Skeletal muscle cell (primary cell): ENCODE data around the gene MALRD1.

Source experiments
- DNase-seq: peaks from one replicate; pipeline ENCODE4 v3.0.0-alpha.2; 2010; ENCODE audit warnings: low read depth
- H3K4me3 ChIP-seq: 2 replicates; pipeline ENCODE4 v1.5.1; 2011; ENCODE audit warnings: low read depth, mild to moderate bottlenecking, control low read depth, low read length, moderate library complexity

The MALRD1 gene

GRCh38 chr10:19658131-19658530 lies 609.5 kb downstream of the MALRD1 start:
- no peak for DNase-seq
- no peak overlapping the region for H3K4me3 ChIP-seq

DNA sequence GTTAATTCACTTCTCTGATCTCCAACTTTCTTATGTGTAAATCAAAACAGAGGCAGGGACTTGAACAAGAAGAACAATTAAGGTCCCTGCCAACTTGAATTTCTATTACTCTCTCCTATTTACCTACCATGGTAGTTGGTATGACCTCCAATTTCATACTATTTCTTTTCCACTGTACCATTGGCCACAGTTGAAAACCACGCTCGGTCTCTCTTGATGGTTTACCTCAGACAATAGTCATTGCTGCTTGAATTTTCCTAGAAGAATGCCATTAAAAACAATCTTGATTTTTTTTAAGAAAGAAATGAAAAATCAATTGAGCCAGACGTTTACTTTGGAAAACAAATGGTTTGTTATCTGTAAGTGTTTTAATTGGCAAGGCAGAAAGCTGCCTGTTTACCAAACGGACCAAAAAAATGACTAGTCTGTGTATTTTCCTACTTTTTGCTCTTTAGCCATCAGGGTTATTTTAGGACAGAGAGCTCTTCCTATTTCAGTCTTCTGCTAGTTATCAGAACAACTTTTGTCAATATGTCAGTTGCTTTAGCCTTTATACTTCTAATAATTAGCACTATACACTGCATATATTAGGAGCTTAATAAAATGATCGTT lies 610.1 kb downstream of the MALRD1 start:
- no peak for DNase-seq
- H3K4me3 ChIP-seq = no peak overlapping the region

DNA sequence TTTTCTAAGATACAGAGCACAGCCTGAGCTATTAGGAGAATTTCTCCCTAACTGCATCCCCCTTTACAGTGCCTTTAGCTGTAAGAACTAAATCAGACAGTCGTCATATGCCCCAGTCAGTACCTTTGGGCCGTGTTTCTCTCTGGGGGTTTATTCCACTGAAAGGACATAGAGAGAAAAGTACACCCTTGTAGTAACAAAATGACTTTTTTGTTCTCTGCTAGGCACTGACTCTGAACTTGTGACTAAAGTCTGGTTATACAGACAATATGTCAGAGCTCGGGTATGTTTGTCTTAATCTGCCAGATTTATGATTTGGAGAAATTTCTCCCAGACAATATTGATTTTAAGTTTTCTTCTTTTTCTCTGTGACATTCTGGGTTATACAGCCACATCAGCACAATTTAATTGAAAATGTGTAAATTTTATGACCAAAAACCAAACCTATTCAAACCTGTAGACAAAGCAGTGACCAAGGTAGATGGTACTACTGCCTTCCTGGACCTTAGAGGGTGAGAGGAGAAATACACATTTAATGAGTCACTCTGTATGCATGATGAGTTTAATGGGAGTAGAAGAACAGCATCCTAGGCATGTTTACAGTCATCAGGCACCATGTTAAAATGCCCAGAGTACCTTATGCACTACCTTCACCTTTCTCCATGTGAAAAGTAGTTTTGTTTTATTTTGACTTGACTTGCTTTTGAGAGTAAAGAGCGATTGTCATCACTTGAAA lies 611.5 kb downstream of the MALRD1 start:
- no peak for DNase-seq
- no peak overlapping the region for H3K4me3 ChIP-seq

- DNase-seq = no peak
- no peak overlapping the region for H3K4me3 ChIP-seq
These were observed 614.7 kb downstream of the MALRD1 start for GRCh38 chr10:19663344-19663743.

- DNase-seq = no peak
- H3K4me3 ChIP-seq = no peak overlapping the region
These were observed 619.5 kb downstream of the MALRD1 start for GRCh38 chr10:19668116-19668515.

DNA sequence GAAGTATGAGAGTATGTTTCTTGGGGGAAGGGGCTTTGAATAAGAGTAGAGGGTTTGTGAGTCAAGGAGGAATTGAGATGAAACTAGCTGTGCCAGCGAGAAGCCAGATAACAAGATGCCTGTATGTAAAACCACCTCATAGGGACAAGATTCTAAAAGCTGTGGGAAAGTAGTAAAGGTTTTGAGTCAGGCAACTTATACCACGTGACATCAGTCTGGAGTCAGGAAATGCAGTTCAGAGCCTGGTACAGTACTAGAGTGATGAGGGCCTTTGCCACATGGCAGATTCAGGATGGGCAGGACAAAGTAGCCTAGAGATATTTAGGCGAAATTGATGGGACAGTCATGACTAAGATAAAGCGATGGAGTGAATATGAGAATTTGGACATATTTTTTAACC lies 627.5 kb downstream of the MALRD1 start:
- no peak for DNase-seq
- H3K4me3 ChIP-seq = no peak overlapping the region

DNA sequence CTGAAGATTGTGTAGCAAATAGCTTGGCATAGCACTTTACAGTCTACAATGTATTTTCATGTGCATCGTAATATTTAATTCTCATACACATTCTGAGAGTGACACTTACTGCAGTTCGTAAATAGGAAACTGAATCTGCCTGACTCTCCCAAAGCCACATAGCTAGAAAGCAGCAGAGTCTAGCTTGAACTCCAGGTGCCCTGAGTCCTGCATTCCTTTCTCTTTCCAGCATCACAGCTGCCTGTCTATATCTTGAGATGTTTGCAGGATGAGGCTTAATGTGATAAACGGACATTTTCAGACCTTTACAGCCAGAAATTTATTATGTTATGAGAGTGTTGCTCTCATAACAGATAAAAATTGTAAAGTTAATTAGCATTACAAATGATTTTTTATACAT lies 634.8 kb downstream of the MALRD1 start:
- DNase-seq = no peak
- H3K4me3 ChIP-seq = no peak overlapping the region

DNA sequence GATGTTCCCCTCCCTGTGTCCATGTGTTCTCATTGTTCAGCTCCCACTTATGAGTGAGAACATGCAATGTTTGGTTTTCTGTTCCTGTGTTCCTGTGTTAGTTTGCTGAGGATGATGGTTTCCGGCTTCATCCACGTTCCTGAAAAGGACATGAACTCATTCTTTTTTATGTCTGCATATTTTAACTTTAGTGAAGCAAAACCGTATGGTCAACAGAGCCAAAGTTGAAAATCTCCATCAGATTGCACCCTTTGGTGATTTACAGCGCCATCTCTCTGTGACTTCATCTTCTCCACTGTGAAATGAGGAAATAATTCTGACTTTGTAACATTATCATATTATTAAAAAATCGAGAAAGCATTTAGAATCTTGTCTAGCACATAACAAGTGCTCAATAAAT lies 635.4 kb downstream of the MALRD1 start:
- no peak for DNase-seq
- H3K4me3 ChIP-seq = no peak overlapping the region

DNA sequence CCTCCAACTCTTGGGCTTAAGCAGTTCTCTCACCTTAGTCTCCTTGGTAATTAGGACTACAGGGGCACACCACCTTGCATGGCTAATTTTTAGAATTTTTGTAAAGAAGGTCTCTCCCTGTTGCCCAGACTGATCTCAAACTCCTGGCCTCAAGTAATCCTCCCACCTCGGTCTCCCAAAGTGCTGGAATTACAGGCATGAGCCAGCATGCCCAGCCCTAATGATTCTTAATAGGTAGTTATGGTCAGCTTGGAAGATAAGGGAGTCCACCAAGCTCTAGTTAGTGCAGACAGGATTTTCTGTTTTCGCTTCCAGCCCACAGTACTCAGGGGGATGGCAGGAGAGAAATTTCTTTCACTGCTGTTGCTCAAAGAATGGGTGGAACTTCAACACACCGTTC lies 639.7 kb downstream of the MALRD1 start:
- H3K4me3 ChIP-seq = no peak overlapping the region
- no peak for DNase-seq

DNA sequence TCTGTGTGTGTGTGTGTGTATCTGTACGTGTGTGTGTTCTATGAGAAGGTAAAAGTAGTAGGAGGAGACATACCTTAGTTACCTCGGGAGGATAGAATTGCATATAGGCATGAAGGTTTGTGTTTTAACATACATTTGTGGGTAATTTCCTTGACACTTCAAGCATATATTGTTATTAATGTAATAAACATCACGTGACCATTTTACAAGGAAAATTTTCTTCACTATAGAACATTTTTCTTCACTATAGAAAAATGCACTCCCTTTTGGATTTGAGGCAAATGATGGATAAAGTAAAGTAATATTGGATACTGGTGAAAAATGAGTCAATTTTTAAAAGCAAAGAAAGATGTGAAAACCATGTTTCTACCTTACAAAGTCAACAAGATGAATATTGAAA lies 640.6 kb downstream of the MALRD1 start:
- H3K4me3 ChIP-seq = no peak overlapping the region
- no peak for DNase-seq

DNA sequence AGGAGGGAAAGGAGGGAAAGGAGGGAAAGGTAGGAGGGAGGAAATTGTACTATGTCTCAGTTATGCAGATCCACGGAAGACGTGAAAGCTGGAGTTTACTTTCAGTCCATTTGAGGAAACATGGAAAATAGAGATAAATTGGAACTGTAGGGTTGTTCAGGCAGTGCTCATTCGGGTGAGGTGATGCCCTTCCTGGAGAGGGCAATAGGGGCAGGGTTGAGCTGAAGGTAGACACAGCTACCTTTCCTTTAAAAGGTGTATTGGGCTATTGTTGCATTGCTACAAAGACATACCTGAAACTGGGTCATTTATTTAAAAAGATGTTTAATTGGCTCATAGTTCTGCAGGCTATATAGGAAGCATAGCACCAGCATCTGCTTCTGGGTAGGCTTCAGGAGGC lies 650.7 kb downstream of the MALRD1 start:
- DNase-seq = no peak
- H3K4me3 ChIP-seq = no peak overlapping the region

DNA sequence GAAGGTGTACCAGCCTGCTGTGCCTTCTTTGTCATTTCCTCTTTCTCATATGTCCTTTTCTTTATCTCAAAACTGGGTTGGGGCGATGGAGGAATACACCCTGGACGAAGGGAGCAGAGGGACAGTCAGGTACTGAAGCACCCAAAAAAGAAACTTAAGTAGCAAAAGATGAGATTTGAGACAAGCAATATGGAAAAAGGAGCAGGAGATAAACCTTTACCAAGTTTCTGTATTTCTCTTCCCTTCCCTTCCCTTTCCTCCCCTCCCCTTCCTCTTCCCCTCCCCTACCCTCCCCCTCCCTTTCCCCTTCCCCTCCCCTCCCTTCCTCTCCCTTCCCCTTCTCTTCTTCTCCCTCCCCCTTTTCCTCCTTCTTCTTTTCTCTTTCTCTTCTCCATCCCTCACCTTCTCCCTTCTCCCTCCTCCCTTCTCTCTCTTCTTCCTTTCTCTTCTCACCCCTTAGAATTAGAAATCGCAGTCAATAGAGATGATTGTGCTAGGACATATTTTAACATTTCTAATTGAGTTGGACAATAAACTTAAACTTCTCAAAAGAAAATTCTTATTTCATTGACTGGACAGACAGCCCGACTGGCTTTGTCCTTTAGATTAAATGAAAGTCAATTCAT lies 652.9 kb downstream of the MALRD1 start:
- DNase-seq = no peak
- H3K4me3 ChIP-seq = no peak overlapping the region

DNA sequence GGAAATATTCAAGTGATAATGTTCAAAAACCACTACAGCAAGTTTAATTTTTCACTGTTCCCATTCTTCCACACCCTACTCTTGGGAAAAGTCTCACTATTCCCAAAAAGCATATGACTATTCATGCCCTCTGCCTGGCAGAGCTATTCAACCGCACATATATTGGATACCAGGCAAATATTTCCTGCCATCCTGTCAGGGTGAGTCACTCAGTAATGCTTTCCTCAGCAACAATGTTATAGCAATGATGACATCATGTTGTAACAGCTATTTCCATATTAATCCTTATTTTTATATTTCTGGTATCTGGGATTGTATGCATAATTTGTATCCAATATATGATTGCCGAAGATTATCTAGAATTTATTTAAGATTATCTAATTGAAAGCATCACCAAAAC lies 653.6 kb downstream of the MALRD1 start:
- no peak overlapping the region for H3K4me3 ChIP-seq
- DNase-seq = no peak

GRCh38 chr10:19704544-19704943 lies 655.9 kb downstream of the MALRD1 start:
- no peak overlapping the region for H3K4me3 ChIP-seq
- no peak for DNase-seq

- H3K4me3 ChIP-seq = no peak overlapping the region
- no peak for DNase-seq
These were observed 656.6 kb downstream of the MALRD1 start for GRCh38 chr10:19705250-19705649.

GRCh38 chr10:19706904-19707303 lies 658.3 kb downstream of the MALRD1 start:
- no peak overlapping the region for H3K4me3 ChIP-seq
- DNase-seq = no peak

- DNase-seq = no peak
- no peak overlapping the region for H3K4me3 ChIP-seq
These were observed 658.8 kb downstream of the MALRD1 start for GRCh38 chr10:19707376-19707775.

GRCh38 chr10:19708031-19708430 lies 659.4 kb downstream of the MALRD1 start:
- DNase-seq = no peak
- no peak overlapping the region for H3K4me3 ChIP-seq

- H3K4me3 ChIP-seq = no peak overlapping the region
- DNase-seq = no peak
These were observed 662.0 kb downstream of the MALRD1 start for GRCh38 chr10:19710600-19710999.

- no peak overlapping the region for H3K4me3 ChIP-seq
- no peak for DNase-seq
These were observed 664.6 kb downstream of the MALRD1 start for GRCh38 chr10:19713159-19713558.
